H1 (cell line): ENCODE results near the gene HLA-DPB1. TPM values are rescaled to one million over a fixed set of nuclear protein-coding genes. Genes with fewer than 3 reads are reported as not detected.

Experiments used
- CTCF ChIA-PET: fragments of 300-600 bp; sonication (Branson Sonifier 250); formaldehyde crosslinking; loops from one replicate; lab custom pipeline; 2021; ENCODE audit not compliant: partially characterized antibody; lab: Charles Lee
- POLR2A ChIA-PET: fragments of 300-600 bp; sonication (Branson Sonifier 250); formaldehyde crosslinking; loops from one replicate; lab custom pipeline; 2021; ENCODE audit warnings: inconsistent platforms; ENCODE audit not compliant: partially characterized antibody; lab: Charles Lee
- DNase-seq, 2 experiments: peaks; one replicate each; pipeline versions ENCODE4 v3.0.0 to v3.0.0-alpha.2; 2010 to 2022; ENCODE audit warnings: low spot score in 2 of 2, low read depth in 1 of 2, mixed read lengths in 1 of 2
- FAIRE-seq: peaks from 2 replicates; lab custom pipeline; 2011; peaks lifted over from hg19 to GRCh38; lab: Jason Lieb, UNC
- H2AFZ ChIP-seq: 2 replicates; pipeline ENCODE4 v1.8.1; 2012; ENCODE audit warnings: low read length, inconsistent platforms
- H2AK5ac ChIP-seq: 2 replicates; pipeline ENCODE4 v1.6.1; 2013; ENCODE audit warnings: low read depth, low read length
- H2BK120ac ChIP-seq: replicated peaks from 2 replicates; pipeline ENCODE3; 2013; ENCODE audit warnings: low read depth, low read length, inconsistent platforms
- H2BK12ac ChIP-seq: 2 replicates; pipeline ENCODE4 v1.6.1; 2013; ENCODE audit warnings: low read depth, low read length
- H2BK15ac ChIP-seq: 2 replicates; pipeline ENCODE4 v1.6.1; 2013; ENCODE audit warnings: low read length
- H2BK20ac ChIP-seq: 2 replicates; pipeline ENCODE4 v1.6.1; 2013; ENCODE audit warnings: low read length
- H2BK5ac ChIP-seq: 2 replicates; pipeline ENCODE4 v1.6.1; 2013; ENCODE audit warnings: low read depth, low read length
- H3K14ac ChIP-seq: 2 replicates; pipeline ENCODE4 v1.6.1; 2013; ENCODE audit warnings: inconsistent platforms; ENCODE audit not compliant: insufficient read length
- H3K18ac ChIP-seq: 2 replicates; pipeline ENCODE4 v1.6.1; 2013; ENCODE audit warnings: low read length; ENCODE audit errors: extremely low read depth
- H3K23ac ChIP-seq: 2 replicates; pipeline ENCODE4 v1.6.1; 2013; ENCODE audit warnings: inconsistent platforms; ENCODE audit not compliant: insufficient read length
- H3K23me2 ChIP-seq: 2 replicates; pipeline ENCODE4 v1.6.1; 2013; ENCODE audit warnings: low read depth, low read length
- H3K27ac ChIP-seq: 2 replicates; pipeline ENCODE4 v1.6.1; 2011; ENCODE audit warnings: low read depth, low read length, inconsistent platforms
- H3K27me3 ChIP-seq, 4 experiments: replicated peaks in 1 of 4; 1 replicate in 1 of 4; 2 replicates in 3 of 4; pipeline versions ENCODE4 v1.6.1 to v1.8.1; 2011 to 2013; ENCODE audit warnings: low read length in 3 of 4, mild to moderate bottlenecking in 3 of 4, inconsistent platforms in 2 of 4, mixed read lengths in 2 of 4, moderate library complexity in 1 of 4; ENCODE audit not compliant: control insufficient read depth in 3 of 4, insufficient read depth in 3 of 4; ENCODE audit errors: extremely low read depth in 1 of 4
- H3K36me3 ChIP-seq, 4 experiments: 2 replicates each; pipeline versions ENCODE4 v1.6.1 to v1.8.1; 2011 to 2013; ENCODE audit warnings: mild to moderate bottlenecking in 4 of 4, low read length in 3 of 4, moderate library complexity in 2 of 4, control low read depth in 1 of 4, inconsistent platforms in 1 of 4; ENCODE audit not compliant: insufficient read depth in 4 of 4, control insufficient read depth in 2 of 4
- H3K4ac ChIP-seq: replicated peaks from 2 replicates; pipeline ENCODE3; 2013; ENCODE audit warnings: low read length, low read depth, mixed read lengths, inconsistent platforms; ENCODE audit not compliant: insufficient read length
- H3K4me1 ChIP-seq, 4 experiments: replicated peaks in 1 of 4; 1 replicate in 1 of 4; 2 replicates in 3 of 4; pipeline versions ENCODE4 v1.6.1 to v1.8.1; 2011 to 2013; ENCODE audit warnings: low read length in 3 of 4, inconsistent platforms in 2 of 4, mixed read lengths in 1 of 4; ENCODE audit not compliant: insufficient read depth in 4 of 4, control insufficient read depth in 3 of 4
- H3K4me2 ChIP-seq, 2 experiments: 2 replicates each; pipeline versions ENCODE4 v1.6.1 to v1.8.1; 2011 to 2013; ENCODE audit warnings: low read depth in 2 of 2, low read length in 2 of 2, control low read depth in 1 of 2, inconsistent platforms in 1 of 2, mild to moderate bottlenecking in 1 of 2; ENCODE audit not compliant: insufficient read depth in 1 of 2
- H3K4me3 ChIP-seq, 4 experiments: fragments of 200-600, 300-600 bp in 1 of 4; sonication (generic), shearing (Covaris generic), sonication (Bioruptor Twin) in 1 of 4; 2 replicates each; pipeline versions ENCODE4 v1.5.1 to v1.8.1; 2011 to 2016; ENCODE audit warnings: low read length in 4 of 4, low read depth in 3 of 4, control low read depth in 2 of 4, inconsistent platforms in 2 of 4, mild to moderate bottlenecking in 2 of 4, mixed read lengths in 1 of 4, moderate library complexity in 1 of 4; ENCODE audit not compliant: insufficient read depth in 2 of 4; ENCODE audit errors: extremely low read depth in 1 of 4
- H3K56ac ChIP-seq: replicated peaks from 2 replicates; pipeline ENCODE3; 2013; ENCODE audit warnings: low read depth, mild to moderate bottlenecking, mixed read lengths, low read length, inconsistent platforms; ENCODE audit not compliant: insufficient read length
- H3K79me1 ChIP-seq: 2 replicates; pipeline ENCODE4 v1.6.1; 2013; ENCODE audit warnings: low read depth, low read length, control low read depth
- H3K79me2 ChIP-seq, 2 experiments: 2 replicates each; pipeline versions ENCODE4 v1.6.1 to v1.8.1; 2012 to 2013; ENCODE audit warnings: low read length in 2 of 2, mild to moderate bottlenecking in 2 of 2, inconsistent platforms in 1 of 2; ENCODE audit not compliant: insufficient read depth in 2 of 2, control insufficient read depth in 1 of 2
- H3K9ac ChIP-seq, 4 experiments: replicated peaks in 1 of 4; 1 replicate in 1 of 4; 2 replicates in 3 of 4; pipeline versions ENCODE4 v1.6.1 to v1.8.1; 2011 to 2013; ENCODE audit warnings: low read depth in 3 of 4, low read length in 3 of 4, control low read depth in 2 of 4, mild to moderate bottlenecking in 2 of 4, moderate library complexity in 2 of 4, inconsistent platforms in 1 of 4; ENCODE audit errors: extremely low read depth in 1 of 4
- H3K9me3 ChIP-seq, 2 experiments: 2 replicates each; pipeline versions ENCODE4 v1.6.1 to v1.8.1; 2012 to 2013; ENCODE audit warnings: mild to moderate bottlenecking in 2 of 2, moderate library complexity in 2 of 2, control low read depth in 1 of 2, inconsistent platforms in 1 of 2, low read depth in 1 of 2, low read length in 1 of 2, mixed read lengths in 1 of 2; ENCODE audit not compliant: insufficient read depth in 2 of 2
- H4K20me1 ChIP-seq, 2 experiments: replicated peaks in 1 of 2; 2 replicates each; pipeline versions ENCODE3 to v1.8.1; 2011 to 2013; ENCODE audit warnings: inconsistent platforms in 2 of 2, low read length in 2 of 2, mild to moderate bottlenecking in 1 of 2; ENCODE audit not compliant: insufficient read depth in 2 of 2, control insufficient read depth in 1 of 2
- H4K5ac ChIP-seq: 2 replicates; pipeline ENCODE4 v1.6.1; 2013; ENCODE audit warnings: low read length, low read depth, mixed read lengths, inconsistent platforms; ENCODE audit not compliant: insufficient read length
- H4K8ac ChIP-seq: 2 replicates; pipeline ENCODE4 v1.8.0; 2013; ENCODE audit warnings: mild to moderate bottlenecking, moderate library complexity, low read length, inconsistent platforms; ENCODE audit not compliant: insufficient read depth; ENCODE audit errors: extremely low read depth
- H4K91ac ChIP-seq: replicated peaks from 2 replicates; pipeline ENCODE3; 2013; ENCODE audit warnings: low read length, mixed read lengths, inconsistent platforms; ENCODE audit not compliant: insufficient read length
- BACH1 ChIP-seq: IDR thresholded peaks from 2 replicates; pipeline ENCODE4 v1.6.1; 2012; ENCODE audit warnings: low read length, improper control_type of control experiment
- GABPA ChIP-seq: IDR thresholded peaks from 2 replicates; pipeline ENCODE4 v1.6.1; 2011; ENCODE audit warnings: mild to moderate bottlenecking, low read length, moderate library complexity, borderline replicate concordance; ENCODE audit not compliant: insufficient read depth
- HDAC2 ChIP-seq, 2 experiments: fragments of 300-600 bp in 1 of 2; sonication (generic) in 1 of 2; IDR thresholded peaks; 2 replicates each; pipeline ENCODE4 v1.6.1; 2011 to 2012; ENCODE audit warnings: low read depth in 2 of 2, low read length in 2 of 2, mild to moderate bottlenecking in 2 of 2, moderate library complexity in 2 of 2, borderline replicate concordance in 1 of 2, inconsistent platforms in 1 of 2
- JUN ChIP-seq: IDR thresholded peaks from 2 replicates; pipeline ENCODE4 v1.6.1; 2011; ENCODE audit warnings: low read depth, mild to moderate bottlenecking, improper control_type of control experiment, low read length
- KDM5A ChIP-seq: fragments of 200-600 bp; IDR thresholded peaks from 2 replicates; pipeline ENCODE4 v1.7.1; 2012; ENCODE audit warnings: mild to moderate bottlenecking, low read length, inconsistent platforms, mixed read lengths
- PHF8 ChIP-seq: fragments of 200-600 bp; sonication (generic); conservative IDR thresholded peaks from 2 replicates; pipeline ENCODE4 v1.7.1; 2012; ENCODE audit warnings: low read depth, mild to moderate bottlenecking, inconsistent platforms, low read length, moderate library complexity
- POLR2A ChIP-seq, 2 experiments: IDR thresholded peaks; 1 replicate in 1 of 2; 2 replicates in 1 of 2; pipeline ENCODE4 v1.6.1; 2011; ENCODE audit warnings: low read depth in 2 of 2, low read length in 2 of 2, mild to moderate bottlenecking in 2 of 2; ENCODE audit errors: control extremely low read depth in 1 of 2
- RXRA ChIP-seq: IDR thresholded peaks from 2 replicates; pipeline ENCODE4 v1.6.1; 2011; ENCODE audit warnings: low read depth, mild to moderate bottlenecking, low read length, moderate library complexity; ENCODE audit not compliant: insufficient read depth
- SIN3A ChIP-seq, 2 experiments: IDR thresholded peaks in 1 of 2; conservative IDR thresholded peaks in 1 of 2; 2 replicates each; pipeline ENCODE4 v1.6.1; 2011 to 2012; ENCODE audit warnings: low read length in 2 of 2, improper control_type of control experiment in 1 of 2, low read depth in 1 of 2, mild to moderate bottlenecking in 1 of 2
- SP1 ChIP-seq: IDR thresholded peaks from 2 replicates; pipeline ENCODE4 v1.6.1; 2011; ENCODE audit warnings: low read depth, low read length
- SP2 ChIP-seq: IDR thresholded peaks from 2 replicates; pipeline ENCODE4 v1.6.1; 2012; ENCODE audit warnings: mild to moderate bottlenecking, low read length, inconsistent platforms
- SP4 ChIP-seq: IDR thresholded peaks from 2 replicates; pipeline ENCODE4 v1.6.1; 2012; ENCODE audit warnings: low read length, inconsistent platforms
- YY1 ChIP-seq: IDR thresholded peaks from 2 replicates; pipeline ENCODE4 v1.6.1; 2011; ENCODE audit warnings: low read depth, mild to moderate bottlenecking, low read length
- WGBS, 2 experiments: shearing (Covaris generic) in 1 of 2; methylation state at CpG; one replicate each; pipeline versions ENCODE4 v1.1.6 to v1.1.7; 2013 to 2015; ENCODE audit warnings: low lambda C conversion rate in 2 of 2, mixed read lengths in 2 of 2, inconsistent platforms in 1 of 2, low coverage in 1 of 2, missing lambda C conversion rate in 1 of 2; ENCODE audit not compliant: insufficient replicate concordance in 2 of 2, insufficient coverage in 1 of 2, insufficient read length in 1 of 2; ENCODE audit errors: extremely low coverage in 1 of 2, missing lambda C conversion rate in 1 of 2; 5-methylcytosine and 5-hydroxymethylcytosine counted together
- polyA plus RNA-seq, 7 experiments: library from polyadenylated mRNA; depleted of rRNA in 3 of 7; stranded (reverse) in 5 of 7; unstranded in 2 of 7; fragments of >200 nt in 5 of 7; fragments of 200-250 nt in 2 of 7; gene quantifications; 1 replicate in 5 of 7; 2 replicates in 1 of 7; 4 replicates in 1 of 7; pipeline versions ENCODE4 v1.2.1 to v1.2.3, GENCODE V29; 2011 to 2013; ENCODE audit warnings: missing spikeins in 2 of 7, mixed read lengths in 2 of 7
- total RNA-seq: library from RNA; stranded (reverse); fragmentation: NEBNext Ultra II Directional; extraction: Animal tissue kit (Norgen Biotek cat#: 25700); gene quantifications from 2 replicates; pipeline ENCODE4 v1.2.1, GENCODE V29; 2021
- TF ChIP-seq, protein P1 (sequence below): IDR thresholded peaks from 2 replicates; pipeline ENCODE4 v1.6.1; 2012; ENCODE audit warnings: low read length, inconsistent platforms

The HLA-DPB1 gene
- total and polyA plus RNA-seq, 2 of the 8 experiments (the other 6 are each of a cell fraction or from before 2014, with no cell fraction given) = 32.3 to 58.8 TPM

DNA sequence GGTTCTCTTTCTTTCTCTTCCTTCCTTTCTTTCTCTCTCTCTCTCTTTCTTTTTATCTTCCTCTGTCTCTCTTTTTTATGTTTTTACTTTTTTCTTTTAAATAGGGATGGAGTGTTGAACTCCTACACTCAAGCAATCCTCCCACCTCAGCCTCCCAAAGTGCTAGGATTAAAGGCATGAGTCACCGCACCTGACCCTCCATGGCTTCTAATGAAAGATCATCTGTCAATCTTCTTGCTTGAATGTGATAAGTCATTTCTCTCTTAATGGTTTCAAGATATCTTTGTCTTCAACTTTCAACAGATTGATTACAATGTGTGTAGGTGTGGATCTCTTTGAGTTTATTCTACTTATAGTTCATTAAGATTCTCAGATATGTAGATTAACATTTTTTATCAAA is 41.2 kb upstream of the HLA-DPB1 start:
- Histone ChIP-seq H3K4ac (no peak overlapping the region), H3K23ac (no peak overlapping the region), H3K79me1 (no peaks in the 10 kb centered on the region), H3K9me3 (no peaks in the 10 kb centered on the region), H3K4me1 (no peaks in the 10 kb centered on the region), H2AK5ac (no peak overlapping the region), H3K36me3 (no peaks in the 10 kb centered on the region), H3K23me2 (no peaks in the 10 kb centered on the region), H2BK12ac (no peak overlapping the region), H3K9ac (no peak overlapping the region), H2BK120ac (no peak overlapping the region), H4K5ac (no peak overlapping the region), H2BK15ac (no peak overlapping the region), H3K56ac (no peak overlapping the region), H3K4me2 (no peak overlapping the region), H2BK20ac (no peak overlapping the region), H3K4me3 (no peak overlapping the region), H3K79me2 (no peaks in the 10 kb centered on the region), H4K8ac (no peak overlapping the region), H3K14ac (no peak overlapping the region), H3K27ac (no peak overlapping the region), H4K91ac (no peak overlapping the region), H3K27me3 (no peaks in the 10 kb centered on the region), H2AFZ (no peak overlapping the region), H2BK5ac (no peak overlapping the region), H4K20me1 (no peaks in the 10 kb centered on the region), H3K18ac (no peak overlapping the region)
- ChIA-PET POLR2A (no interaction called here), CTCF (no interaction called here)
- no peak for DNase-seq
- 100% methylated on average over 1 of the region's 1 CpG; no CpG with 5 or more reads in 1 of the 2 experiments for WGBS, 2 experiments
- no peak for FAIRE-seq
- TF ChIP-seq SP4 (no peak), YY1 (no peak), POLR2A (IDR thresholded peaks at IDR 0.05; ENCODE audit: control extremely low read depth in 1 of 2, low read depth in 2 of 2, low read length in 2 of 2) (no peak), SIN3A (conservative IDR thresholded peaks at IDR 0.05 in 1 of 2, IDR thresholded peaks at IDR 0.05 in 1 of 2; ENCODE audit: low read depth in 1 of 2, low read length in 2 of 2) (no peak), SP1 (no peak), BACH1 (no peak), KDM5A (no peak), JUN (no peak), GABPA (no peak), HDAC2 (IDR thresholded peaks at IDR 0.05; ENCODE audit: borderline replicate concordance in 1 of 2, low read depth in 2 of 2, low read length in 2 of 2) (no peak), PHF8 (no peak), SP2 (no peak), RXRA (no peak)
- TF ChIP-seq, protein P1, sequence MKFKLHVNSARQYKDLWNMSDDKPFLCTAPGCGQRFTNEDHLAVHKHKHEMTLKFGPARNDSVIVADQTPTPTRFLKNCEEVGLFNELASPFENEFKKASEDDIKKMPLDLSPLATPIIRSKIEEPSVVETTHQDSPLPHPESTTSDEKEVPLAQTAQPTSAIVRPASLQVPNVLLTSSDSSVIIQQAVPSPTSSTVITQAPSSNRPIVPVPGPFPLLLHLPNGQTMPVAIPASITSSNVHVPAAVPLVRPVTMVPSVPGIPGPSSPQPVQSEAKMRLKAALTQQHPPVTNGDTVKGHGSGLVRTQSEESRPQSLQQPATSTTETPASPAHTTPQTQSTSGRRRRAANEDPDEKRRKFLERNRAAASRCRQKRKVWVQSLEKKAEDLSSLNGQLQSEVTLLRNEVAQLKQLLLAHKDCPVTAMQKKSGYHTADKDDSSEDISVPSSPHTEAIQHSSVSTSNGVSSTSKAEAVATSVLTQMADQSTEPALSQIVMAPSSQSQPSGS = no peak
